GM21786 (cell line): Measurements from ENCODE around the gene GSE1.

Source experiments
- ATAC-seq: cut with Tn5 transposase; IDR thresholded peaks from one replicate; pipeline ENCODE4 v1.9.1; 2021; ENCODE audit not compliant: unreplicated experiment

Gene GSE1

DNA sequence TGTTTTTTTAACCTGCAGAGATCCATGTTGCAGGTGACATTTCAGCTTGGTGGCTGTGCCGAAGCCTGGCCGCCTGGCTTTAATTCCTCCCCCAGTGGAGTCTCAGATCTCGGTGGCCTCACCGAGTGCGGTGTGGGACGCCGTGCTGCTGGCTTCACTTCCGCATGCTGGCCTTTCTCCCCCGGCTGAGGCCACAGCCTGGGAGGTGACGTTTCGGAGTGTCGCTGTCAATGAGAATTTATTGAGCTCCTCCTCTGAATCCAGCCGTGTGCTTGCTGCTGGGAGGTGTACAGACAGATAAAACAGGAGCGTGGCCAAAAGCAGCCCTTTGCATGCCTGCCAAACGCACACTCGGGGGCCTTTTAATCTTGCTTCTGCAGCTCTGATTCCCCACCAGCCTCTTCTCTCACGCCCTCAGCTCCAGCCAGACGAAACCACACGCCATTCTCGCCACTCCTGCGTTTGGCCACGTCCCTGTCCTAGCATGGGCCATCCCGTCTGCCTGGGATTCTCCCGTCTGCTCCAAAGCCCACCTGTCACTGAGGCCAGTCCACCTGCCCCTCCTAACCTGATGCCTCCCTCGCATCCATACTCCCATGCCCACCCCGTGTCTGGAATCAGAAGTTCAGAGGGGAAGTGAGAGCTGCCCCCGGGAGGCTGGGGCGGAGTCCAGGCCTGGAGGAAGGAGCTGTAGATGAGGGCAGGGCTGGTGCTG is 3.6 kb downstream of the GSE1 start:
- peak; percentile 28 for ATAC-seq

DNA sequence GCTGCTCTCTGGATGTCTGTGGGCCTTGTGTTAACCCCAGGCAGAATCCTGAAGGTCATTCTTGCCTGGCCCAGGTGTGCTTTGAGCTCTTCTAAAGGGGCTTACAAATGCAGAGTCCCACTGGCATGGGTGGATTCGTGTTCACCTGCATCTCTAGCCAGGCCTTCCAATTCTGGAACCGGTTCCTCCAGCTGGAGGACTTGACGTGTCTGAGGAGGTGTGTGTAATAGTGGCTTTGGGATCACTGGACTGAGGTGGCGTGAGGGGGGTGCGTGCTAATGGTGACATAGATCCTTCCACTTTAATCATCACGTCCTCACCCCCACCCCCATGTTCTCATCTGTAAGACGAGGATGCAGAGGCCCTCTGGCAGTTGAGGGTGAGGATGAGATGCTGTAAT is 4.8 kb downstream of the GSE1 start:
- ATAC-seq, result no peak

DNA sequence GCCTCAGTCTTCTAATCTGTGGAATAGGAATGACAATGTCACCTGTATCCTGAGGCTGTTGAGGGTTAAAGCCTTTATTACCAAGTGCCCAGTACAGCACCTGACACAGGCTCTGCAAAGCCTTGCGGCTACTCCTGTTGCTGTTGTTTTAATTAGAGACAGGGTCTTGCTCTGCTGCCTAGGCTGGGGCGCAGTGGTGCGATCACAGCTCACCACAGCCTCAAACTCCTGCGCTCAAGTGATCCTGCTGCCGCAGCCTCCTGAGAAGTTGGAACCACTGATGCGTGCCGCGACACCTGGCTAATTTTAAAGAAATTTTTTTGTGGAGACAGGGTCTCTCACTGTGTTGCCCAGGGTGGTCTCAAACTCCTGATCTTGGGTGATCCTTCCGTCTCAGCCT is 5.4 kb downstream of the GSE1 start:
- no peak for ATAC-seq

DNA sequence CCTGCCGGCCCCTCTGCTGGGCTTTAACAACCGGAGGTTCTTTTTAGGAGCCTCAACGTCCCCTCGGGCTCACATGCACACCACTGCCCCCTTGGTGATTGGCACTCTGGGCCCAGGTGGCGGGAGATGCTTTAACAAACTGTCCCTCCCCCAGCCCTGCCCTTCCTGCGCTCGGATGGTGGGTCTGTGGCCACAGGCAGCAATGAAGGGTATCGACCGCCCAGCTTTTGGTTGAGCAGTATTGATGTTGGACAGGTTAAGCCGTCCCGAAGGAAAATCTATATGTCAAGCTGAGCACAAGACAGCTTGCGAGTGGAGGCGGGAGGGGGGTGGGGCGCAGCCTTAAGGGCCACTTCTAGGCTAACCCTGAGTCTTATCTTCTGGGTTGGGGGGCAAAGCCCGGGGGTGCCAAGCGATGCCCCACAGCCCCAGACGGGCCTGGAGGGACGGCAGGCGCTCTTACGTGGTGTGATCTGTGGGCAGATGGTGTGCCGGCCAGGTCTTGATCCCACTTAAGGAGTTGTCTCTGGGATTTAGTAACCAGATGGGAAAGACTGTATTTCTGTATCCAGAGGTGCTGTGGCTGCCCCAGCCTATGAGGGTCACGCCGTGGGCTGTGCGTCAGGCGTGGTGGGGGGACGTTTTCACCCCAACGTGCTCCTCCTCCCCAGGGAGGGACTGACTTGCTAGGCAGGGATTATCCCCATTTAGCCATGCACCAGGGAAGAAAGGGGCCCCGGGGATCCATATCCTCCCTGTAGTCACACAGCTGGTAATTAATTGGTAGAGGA is 6.2 kb downstream of the GSE1 start:
- no peak for ATAC-seq

DNA sequence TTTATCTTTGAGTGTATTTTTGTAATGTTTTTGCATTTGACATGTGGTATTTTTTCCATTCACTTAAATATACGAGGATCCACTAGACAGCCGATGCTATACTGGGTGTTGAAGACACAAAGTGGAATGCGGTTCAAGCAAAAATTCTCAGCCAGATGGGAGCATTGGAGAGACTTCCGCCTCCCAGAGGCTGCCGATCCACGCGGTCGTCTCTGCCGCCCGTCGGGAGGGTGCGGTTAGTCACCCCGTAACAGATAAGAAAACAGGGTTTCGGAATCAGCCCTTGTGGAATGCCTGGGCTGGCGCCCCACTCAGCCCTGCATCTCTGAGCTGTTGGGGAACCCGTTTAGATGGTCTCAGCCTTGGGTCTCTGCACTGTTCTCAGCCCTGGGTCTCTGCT is 7.3 kb downstream of the GSE1 start:
- no peak for ATAC-seq

DNA sequence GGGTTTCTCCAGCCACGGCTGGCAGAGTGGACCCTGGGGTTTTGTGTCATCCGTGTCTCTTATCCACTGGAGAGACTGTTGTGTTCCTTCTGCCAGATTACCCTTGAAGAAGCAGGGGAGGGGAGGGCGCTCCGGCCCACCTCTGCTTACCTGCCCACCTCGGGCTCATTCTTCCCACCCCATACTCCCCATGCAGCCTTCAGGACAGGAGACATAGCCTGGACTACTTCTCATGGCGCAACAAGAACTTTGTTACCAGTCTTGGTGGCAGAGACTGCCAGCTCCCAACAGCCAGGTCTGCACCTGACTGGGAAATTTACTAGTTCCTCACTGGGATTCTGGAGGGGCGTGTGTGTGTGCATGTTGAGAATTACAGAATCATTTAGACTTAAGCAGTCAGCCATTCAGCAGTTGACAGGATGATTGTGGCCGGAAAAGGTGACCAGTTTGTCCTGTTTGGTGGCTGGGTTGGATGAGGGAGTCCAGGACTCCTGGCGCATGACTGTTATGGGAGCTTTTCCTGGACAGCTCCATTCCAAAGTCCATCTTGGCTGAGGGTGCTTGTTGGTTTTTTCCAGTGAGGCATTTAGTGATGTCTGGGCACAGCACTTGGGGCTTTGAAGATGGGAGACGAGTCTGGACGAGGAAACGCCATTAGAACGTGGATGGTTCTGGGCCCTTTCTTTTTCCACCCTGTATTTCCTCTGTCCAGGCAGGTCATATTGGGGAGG is 8.7 kb downstream of the GSE1 start:
- ATAC-seq, result no peak

DNA sequence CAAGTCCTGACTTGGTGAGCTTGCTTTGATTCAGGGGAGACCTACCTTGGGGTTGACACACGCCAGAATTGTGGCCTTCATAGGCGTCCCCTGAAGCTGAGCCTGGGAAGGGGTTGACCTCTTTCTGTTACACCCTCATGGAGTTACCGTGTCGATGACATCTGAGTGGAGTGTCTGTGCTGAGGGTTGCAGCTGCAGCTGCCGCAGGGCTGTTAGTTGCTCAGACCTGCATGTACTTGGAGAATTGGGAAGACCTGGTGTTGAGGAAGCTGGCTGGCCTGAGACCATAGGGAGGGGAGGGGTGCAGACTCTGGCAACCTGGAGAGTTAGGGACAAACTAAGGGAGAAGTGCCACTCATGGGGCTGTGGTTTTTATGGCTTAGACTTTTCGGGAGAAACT is 9.6 kb downstream of the GSE1 start:
- no peak for ATAC-seq

DNA sequence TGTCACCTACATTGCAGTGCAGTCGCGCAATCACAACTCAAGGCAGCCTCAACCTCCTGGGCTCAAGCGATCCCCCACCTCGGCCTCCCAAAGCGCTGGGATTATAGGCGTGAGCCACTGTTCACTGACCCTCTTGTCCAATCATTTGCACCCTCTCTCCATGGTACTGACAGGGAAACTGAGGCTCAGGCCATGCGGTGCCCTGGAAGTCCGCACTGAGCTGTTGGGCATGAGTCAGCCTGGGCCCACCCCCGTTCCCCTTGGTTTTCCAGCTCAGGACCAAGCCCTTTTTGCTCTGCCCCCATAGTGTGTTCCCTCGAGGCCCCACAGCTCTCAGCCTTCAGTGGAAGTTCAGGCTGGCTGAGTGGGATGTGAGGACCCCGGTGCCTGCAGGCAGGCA is 10.1 kb downstream of the GSE1 start:
- no peak for ATAC-seq

DNA sequence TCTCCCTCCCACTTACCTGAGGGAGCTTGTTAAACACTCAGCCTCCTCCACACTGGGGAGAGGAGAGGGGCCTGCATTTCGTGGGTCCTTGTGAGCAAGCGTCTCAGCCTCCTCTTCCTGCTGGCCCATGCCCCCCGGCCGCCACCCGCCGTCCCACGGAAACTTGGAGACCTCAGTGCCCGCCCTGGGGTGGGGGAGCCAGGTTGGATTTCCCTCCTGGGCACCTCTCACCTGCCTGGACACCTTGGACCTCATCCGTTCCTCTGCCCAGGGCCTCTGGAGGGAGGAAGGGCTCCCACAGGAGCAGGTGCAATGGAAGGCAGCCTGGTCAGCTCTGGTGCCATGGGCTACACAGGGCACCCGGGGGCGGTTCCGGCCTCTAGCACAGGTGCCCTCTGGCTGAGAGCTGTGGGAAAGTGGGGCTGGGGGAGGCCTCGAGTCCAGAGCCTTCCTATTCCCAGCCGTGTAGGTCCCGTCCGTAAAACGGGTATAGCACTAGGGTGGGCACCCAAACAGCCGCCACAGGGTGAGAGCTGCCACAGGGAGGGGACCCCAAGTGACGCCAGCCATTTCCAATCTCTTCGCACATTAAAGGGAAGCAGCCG is 11.0 kb downstream of the GSE1 start:
- no peak for ATAC-seq

DNA sequence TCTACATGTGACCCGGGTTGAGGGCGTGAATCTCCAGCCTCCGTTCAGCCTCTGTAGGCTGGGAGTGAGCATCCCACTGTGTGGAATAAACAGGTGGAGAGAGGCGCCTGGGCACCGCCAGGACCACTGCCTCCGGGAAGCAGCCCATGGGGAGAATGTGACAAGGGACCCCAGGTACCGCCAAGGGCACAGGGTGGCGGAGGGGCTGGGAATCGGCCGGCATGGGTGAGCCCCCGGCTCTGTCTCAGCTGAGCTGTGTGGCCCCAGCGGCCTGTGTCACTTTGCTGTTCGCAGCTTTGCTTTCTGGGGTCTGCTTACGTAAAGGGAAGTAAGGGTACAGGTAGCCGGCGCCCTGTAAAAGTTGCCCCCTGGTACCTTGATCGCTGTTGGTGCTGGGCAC is 11.5 kb downstream of the GSE1 start:
- no peak for ATAC-seq

DNA sequence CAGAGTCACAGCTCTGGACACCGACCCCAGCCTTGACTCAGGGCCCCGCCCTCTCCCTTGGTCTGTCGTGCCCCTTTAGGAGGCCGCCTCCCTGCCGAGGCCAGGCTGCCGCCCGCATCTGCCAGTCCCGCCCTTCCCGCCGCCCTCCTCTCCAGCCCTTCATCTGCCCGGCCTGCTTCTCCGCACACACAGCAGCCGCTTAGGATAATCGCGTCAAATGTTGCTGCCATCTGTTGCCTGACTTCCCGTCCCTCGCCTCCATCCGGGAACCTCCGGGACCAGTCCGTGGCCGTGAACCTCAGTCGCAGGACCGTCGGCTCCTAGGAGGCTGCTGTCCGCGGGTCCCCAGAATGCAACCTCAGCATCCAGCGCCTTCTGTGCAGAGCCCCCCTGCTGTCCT is 11.9 kb downstream of the GSE1 start:
- no peak for ATAC-seq

DNA sequence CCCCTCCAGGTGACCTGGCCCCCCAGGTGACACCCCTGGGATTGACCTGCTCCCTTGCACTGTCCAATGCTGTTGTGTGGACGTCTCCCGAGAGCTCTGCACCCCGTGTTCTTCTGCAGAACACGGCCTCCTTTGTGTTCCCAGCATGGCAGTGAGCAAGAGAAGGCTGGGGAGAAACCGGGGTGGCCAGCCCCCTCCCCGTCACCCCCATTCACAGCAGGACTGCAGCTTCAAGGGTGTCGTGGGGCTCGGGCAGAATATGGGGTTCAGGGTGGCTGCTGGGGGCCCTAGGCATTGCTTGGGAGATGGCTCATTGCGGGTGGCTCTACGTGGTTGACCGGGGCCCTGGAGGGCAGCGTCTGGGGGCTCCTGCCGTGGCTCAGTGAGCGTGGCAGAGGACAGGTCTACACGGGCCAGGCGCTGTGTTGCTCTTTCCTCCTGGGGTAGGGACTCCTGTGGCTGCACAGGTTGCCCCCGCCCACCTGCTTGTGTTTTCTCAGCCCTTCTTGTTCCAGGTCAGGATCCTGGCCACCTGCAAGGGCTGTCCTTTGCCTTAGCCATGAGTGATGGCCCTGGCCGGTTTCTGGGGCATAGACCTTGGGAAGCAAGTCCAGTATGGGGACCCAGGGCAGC is 12.5 kb downstream of the GSE1 start:
- ATAC-seq, result no peak

DNA sequence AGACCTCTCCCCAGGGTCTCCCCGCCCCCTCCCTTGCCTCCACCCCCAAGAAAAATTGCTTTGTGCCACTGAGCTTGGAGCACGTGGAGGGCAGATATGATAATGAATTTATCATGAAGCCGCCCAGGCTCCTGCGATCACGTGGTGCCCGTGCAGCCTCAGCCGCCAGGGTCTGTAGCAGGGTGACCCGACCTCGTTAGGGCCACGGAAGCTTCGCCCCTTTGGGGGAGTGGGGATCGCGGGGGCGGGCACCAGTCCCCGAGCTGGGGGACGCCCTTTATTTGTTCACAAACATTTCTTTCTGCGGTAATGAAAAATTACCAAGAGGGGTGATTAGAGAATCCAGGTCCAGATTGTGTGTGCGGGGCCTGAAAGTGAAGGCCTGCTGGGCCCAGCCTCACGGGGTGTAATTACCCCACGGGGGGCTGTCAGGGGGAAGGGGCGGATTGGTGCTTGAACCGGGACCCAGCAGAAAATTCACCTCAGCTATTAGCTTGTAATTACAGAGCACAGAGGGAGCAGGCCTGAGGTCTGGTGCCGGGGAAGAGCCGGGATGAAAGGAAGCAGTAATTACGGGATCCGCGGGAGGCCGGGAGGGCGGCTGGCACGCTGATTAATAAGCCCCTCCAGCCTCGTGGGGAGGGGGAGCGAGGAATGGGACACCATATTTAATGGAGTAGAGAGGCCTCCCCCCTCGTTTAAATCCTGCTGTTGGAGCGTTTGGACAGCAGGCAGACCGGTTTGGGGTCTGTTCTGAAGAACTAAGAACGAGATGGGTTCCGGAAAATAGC is 13.3 kb downstream of the GSE1 start:
- ATAC-seq, result no peak

DNA sequence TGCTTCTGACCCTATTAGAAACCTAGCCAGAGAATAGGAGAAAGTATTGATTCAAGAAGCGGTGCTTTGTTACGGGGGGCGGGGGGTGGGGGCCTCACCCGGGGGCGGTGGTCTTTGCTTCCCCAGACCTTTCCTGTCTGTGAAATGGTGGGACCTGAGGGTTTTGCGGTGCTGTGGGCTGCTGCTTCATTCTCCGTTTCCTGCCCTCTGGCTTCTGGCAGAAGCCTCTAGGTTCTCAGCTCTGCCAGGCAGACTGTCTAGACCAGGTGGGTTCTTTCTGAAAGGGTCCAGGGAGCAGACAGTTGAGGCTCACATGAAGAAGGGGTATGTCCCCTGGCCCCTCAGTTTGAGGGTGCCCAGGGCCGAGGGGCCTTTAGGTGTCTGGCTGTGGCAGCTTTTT is 14.0 kb downstream of the GSE1 start:
- no peak for ATAC-seq

DNA sequence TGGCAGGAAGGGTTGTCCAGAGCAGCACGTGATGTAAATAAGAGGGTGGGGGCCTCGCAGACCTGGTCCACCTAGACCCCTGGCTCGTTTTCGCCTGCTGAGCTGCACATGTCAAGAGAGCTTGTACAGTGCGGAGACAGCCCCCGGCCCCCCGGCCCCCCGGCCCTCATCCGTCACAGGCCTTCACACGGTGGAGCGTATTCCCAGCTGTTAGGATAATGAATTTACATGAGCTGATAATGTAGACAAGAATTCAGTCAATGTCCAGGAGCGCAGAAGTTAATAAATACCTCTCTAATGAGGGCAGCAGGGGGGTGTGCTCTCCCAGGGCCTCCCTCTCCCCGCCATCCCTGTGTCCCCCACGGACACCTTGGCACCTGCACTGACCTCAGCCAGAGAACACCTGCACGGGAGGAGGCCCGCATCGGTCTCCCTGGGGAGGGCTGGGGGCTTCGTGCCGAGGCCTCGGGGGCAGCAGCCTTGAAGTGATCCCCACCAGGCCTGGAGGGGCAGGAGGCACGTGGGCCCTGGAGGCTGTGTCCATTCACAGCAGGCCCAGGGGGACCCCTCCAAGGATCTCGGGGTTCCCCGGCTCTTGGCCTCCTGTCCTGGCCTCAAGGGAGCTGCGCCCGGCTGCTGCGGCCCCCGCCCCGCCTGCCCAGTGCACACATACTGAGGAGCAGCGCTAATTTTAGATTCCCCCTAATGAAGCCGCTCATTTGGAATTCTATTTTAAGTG is 14.6 kb downstream of the GSE1 start:
- ATAC-seq, result no peak

DNA sequence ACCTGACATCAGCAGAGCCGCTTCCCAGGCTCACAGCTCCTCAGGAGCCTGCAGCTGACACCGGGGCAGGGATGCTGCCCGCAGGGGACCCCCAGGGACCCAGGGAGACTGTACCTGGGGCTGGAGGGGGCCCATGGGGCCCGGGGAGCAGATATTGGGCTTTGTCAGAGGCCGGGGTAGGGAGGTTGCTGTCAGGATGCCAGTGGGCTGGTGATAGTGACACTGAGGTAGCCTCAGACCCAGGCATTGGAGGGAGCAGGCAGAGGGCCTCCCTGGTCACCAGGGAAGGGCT is 15.1 kb downstream of the GSE1 start:
- ATAC-seq, result no peak

DNA sequence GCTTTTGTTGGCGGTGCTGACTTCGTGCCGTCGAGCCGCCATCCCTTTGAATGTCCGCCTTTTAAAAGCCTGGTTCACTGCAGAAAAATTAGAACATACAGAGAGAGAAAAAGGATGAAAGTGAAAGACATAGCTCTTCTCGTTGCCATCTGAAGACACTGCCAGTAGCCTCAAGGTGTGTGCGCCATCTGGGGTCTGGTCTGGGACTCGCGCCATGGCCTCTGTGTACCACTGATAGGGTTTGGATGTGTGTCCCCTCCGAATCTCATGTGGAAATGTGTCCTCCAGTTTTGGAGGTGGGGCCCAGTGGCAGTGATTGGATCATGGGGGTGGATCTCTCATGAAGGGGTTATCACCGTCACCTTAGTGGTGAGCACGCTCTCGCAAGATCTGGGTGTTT is 15.5 kb downstream of the GSE1 start:
- ATAC-seq, result no peak

DNA sequence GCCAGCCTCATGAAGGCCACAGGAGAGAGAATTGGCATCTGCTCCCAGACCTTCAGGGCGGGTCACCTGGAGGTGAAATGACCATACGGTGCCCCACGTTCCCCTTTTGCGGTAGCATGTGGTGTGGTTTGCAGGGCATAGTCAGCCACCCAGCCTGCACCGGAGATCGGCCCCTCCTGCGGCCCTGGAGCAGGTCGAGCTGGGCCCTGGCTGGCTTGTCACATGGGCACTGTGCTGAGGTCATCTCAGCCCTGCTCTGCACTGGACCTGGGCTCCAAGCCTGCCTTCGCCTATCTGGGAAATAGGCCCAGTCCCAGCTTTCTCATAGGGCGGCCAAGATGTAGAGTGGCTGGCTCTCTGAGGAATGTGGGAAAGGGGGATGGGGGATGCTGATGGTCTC is 16.2 kb downstream of the GSE1 start:
- no peak for ATAC-seq

DNA sequence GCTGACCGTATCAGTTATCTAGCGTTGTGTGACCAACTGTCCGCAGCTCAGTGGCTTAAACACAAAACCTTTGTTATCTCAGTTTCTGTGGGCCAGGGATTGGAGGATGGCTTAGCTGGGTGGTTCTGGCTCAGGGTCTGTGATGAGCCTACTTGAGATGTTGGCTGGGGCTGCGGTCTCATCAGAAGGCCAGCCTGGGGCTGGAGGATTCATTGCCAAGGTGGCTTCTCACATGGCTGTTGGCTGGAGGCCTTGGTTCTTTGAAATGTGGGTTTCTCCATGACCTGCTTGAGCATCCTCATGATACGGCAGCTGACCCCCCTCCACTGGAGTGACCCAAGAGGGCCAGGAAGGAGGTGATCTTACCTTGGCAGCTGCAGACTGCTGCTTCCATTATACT is 16.7 kb downstream of the GSE1 start:
- ATAC-seq, result no peak

DNA sequence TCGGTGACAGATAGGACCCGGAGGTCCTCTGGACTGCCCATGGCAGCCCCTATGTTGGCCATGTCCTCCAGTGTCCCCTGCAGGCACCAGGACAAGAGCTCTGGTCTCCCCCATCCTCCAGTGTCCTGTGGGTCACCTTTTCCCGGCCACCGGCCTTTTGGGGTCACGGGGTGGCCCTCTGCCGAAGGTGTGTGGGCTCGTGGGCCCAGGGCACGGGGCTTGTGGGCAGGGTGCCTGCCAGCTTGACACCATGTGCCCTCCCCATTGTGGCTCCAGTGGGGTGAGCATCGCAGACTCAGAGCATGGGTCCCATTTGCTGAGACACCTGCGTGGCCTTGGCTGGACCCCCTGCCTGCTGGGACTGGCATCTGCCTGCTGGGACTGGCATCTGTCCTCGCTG is 18.1 kb downstream of the GSE1 start:
- ATAC-seq, result no peak
